Measurements from ENCODE around the gene BMPR2. TPM values are rescaled to one million over a fixed set of nuclear protein-coding genes. Genes with fewer than 3 reads are reported as not detected.
"Not testable (repeated sequence)": the region's sequence is repeated elsewhere in the genome, so short reads cannot be mapped to it uniquely, and the experiment has no call there.

BMPR2 gene
- total and polyA plus RNA-seq, 3 donors from 2014 or later: 25.4 to 61.3 (median 53.5) TPM

DNA sequence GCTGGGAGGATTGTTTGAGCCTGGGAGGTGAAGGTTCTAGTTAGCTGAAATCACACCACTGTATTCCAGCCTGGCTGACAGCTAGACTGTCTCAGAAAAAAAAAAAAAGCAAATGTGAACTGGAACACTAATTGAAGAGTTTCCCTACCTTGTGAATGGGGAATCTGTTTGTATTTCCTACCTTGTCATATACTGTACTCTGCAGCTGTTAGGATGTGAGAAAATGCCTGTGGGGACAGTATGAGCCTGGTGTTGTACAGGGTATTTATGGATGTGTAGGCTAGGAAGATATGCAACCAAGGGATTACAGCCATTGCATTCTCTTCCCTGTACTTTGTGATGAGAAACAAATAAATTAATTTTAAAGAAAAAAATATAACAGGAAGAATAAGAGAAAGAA, 145.3 kb downstream of the BMPR2 start:
- Histone ChIP-seq H3K4me1 (no peaks in the 10 kb centered on the region), H3K27ac (no peak overlapping the region), H3K4me3 (no peak overlapping the region), H3K36me3 (ENCODE audit: low read depth, missing control alignments) (no peaks in the 10 kb centered on the region), H3K9me3 (no peaks in the 10 kb centered on the region), H3K27me3 (no peaks in the 10 kb centered on the region)
- TF ChIP-seq, protein P1, sequence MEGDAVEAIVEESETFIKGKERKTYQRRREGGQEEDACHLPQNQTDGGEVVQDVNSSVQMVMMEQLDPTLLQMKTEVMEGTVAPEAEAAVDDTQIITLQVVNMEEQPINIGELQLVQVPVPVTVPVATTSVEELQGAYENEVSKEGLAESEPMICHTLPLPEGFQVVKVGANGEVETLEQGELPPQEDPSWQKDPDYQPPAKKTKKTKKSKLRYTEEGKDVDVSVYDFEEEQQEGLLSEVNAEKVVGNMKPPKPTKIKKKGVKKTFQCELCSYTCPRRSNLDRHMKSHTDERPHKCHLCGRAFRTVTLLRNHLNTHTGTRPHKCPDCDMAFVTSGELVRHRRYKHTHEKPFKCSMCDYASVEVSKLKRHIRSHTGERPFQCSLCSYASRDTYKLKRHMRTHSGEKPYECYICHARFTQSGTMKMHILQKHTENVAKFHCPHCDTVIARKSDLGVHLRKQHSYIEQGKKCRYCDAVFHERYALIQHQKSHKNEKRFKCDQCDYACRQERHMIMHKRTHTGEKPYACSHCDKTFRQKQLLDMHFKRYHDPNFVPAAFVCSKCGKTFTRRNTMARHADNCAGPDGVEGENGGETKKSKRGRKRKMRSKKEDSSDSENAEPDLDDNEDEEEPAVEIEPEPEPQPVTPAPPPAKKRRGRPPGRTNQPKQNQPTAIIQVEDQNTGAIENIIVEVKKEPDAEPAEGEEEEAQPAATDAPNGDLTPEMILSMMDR (IDR thresholded peaks at IDR 0.05): no peak
- TF ChIP-seq POLR2A (IDR thresholded peaks at IDR 0.05): no peak
- intact Hi-C loops (cut with DNase I; ENCODE audit: low total_unique reads): no loop called here
- DNase-seq: no peak

DNA sequence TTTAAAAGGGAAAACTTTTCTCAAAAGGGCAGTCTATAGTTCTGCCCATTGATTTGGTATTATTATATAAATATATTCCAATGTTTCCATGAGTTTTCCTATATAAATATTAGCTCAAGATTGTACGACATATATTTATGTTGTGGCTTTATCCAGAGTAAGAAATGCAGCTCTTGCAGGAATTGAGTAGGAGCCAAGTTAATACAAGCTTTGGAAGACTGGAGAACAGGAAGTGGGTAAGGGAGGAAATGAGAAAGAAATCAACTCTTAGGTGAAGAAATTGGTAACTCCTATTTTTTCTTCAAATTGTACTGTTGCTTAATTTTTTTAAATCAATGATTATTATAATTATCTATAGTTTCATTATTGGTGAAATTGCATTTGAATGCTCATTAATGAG, 153.3 kb downstream of the BMPR2 start:
- H3K36me3 ChIP-seq (ENCODE audit: low read depth, missing control alignments): no peaks in the 10 kb centered on the region
- intact Hi-C loops (cut with DNase I; ENCODE audit: low total_unique reads): no loop called here

DNA sequence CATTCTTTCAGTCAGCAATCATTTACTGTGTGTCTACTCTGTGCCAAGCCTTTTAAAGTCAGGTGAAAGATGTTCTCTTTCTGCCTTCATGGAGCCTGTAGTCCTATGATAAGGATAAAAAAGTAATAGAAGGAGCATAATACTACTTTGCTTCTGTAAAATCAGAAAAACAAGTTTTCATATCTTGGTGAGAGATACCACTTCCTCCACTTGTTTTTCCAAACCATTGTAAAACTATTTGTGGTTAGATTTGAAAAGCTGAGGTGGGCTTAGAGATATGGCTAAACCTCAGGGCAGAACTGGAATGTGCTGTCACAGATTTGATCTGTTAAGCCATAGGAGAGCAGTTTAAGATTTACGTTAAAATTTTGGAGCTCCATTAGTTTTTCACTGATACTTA, 153.9 kb downstream of the BMPR2 start:
- no peak for DNase-seq
- Histone ChIP-seq H3K4me1 (no peaks in the 10 kb centered on the region), H3K27ac (no peak overlapping the region), H3K27me3 (no peaks in the 10 kb centered on the region), H3K9me3 (no peaks in the 10 kb centered on the region), H3K4me3 (no peak overlapping the region), H3K36me3 (ENCODE audit: low read depth, missing control alignments) (no peaks in the 10 kb centered on the region)
- no peak for TF ChIP-seq POLR2A (IDR thresholded peaks at IDR 0.05)
- TF ChIP-seq, protein P1 (IDR thresholded peaks at IDR 0.05): no peak
- 88 to 96% methylated on average over 1 of the region's 1 CpG for WGBS, 2 donors
- intact Hi-C loops (cut with DNase I; ENCODE audit: low total_unique reads): no loop called here

More for the DNA sequence above, 153.3 kb downstream of the BMPR2 start:
- Histone ChIP-seq H3K27ac (no peak overlapping the region), H3K9me3 (no peaks in the 10 kb centered on the region), H3K4me1 (no peaks in the 10 kb centered on the region), H3K27me3 (no peaks in the 10 kb centered on the region), H3K4me3 (no peak overlapping the region)
- 67 to 87% methylated on average over 1 of the region's 1 CpG for WGBS, 2 donors
- no peak for DNase-seq
- TF ChIP-seq, protein P1 (IDR thresholded peaks at IDR 0.05): no peak
- no peak for TF ChIP-seq POLR2A (IDR thresholded peaks at IDR 0.05)

DNA sequence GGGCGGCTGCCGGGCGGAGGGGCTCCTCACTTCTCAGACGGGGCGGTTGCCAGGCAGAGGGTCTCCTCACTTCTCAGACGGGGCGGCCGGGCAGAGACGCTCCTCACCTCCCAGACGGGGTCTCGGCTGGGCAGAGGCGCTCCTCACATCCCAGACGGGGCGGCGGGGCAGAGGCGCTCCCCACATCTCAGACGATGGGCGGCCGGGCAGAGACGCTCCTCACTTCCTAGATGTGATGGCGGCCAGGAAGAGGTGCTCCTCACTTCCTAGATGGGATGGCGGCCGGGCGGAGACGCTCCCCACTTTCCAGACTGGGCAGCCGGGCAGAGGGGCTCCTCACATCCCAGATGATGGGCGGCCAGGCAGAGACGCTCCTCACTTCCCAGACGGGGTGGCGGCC, 159.2 kb downstream of the BMPR2 start:
- intact Hi-C loops (cut with DNase I; ENCODE audit: low total_unique reads); H3K27me3 ChIP-seq; H3K36me3 ChIP-seq (ENCODE audit: low read depth, missing control alignments); H3K27ac ChIP-seq; DNase-seq; H3K4me3 ChIP-seq; H3K9me3 ChIP-seq; H3K4me1 ChIP-seq: not testable (repeated sequence)
- WGBS, 2 donors: 100% methylated on average over 7 of the region's 30 CpGs; no CpG with 5 or more reads in 1 of the 2 donors

DNA sequence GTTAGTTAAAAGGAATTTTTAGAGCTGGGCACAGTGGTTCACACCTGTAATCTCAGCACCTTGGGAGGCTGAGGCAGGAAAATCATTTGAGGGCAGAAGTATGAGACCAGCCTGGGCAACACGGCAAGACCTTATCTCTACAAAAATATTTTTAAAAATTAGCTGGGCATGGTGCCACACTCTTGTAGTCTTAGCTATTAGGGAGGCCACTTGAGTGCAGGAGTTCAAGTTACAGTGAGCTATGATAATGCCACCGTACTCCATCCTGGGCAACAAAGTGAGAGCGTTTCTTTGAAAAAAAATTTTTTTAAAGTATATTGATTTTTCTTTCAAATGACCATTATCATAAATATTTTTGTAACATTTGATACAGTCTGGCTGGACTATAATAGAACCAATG, 165.0 kb downstream of the BMPR2 start:
- Histone ChIP-seq H3K4me3 (no peak overlapping the region), H3K4me1 (no peaks in the 10 kb centered on the region), H3K27me3 (no peaks in the 10 kb centered on the region), H3K9me3 (no peaks in the 10 kb centered on the region), H3K27ac (no peak overlapping the region), H3K36me3 (ENCODE audit: low read depth, missing control alignments) (no peaks in the 10 kb centered on the region)
- WGBS, 2 donors: 38 to 65% methylated on average over 3 of the region's 3 CpGs
- intact Hi-C loops (cut with DNase I; ENCODE audit: low total_unique reads): no loop called here
- TF ChIP-seq, protein P1 (IDR thresholded peaks at IDR 0.05): no peak
- TF ChIP-seq POLR2A (IDR thresholded peaks at IDR 0.05): no peak
- DNase-seq: peak; percentile 19

Measured in testis (tissue), 3 donors.